WTC11 (cell line): ENCODE data around the gene RFTN1. TPM values are rescaled to one million over a fixed set of nuclear protein-coding genes. Genes with fewer than 3 reads are reported as not detected.

Experiments
- ATAC-seq: fragments of 200-7000 bp; cut with Tn5 transposase; 2 replicates; pipeline ENCODE4 v1.10.0; 2021; ENCODE audit warnings: mild to moderate bottlenecking, moderate library complexity
- CTCF ChIA-PET: fragments of 300-600 bp; sonication (Branson Sonifier 250); formaldehyde crosslinking; loops from one replicate; lab custom pipeline; 2021; ENCODE audit warnings: antibody characterized with exemption; lab: Charles Lee
- POLR2A ChIA-PET: fragments of 350-600 bp; sonication (Branson Sonifier 250); formaldehyde crosslinking; loops from one replicate; lab custom pipeline; 2021; ENCODE audit warnings: antibody characterized with exemption; lab: Charles Lee
- DNase-seq: peaks from one replicate; pipeline ENCODE4 v3.0.0; 2021; ENCODE audit warnings: low spot score
- H3K27ac Mint-ChIP-seq: 2 replicates; pipeline ENCODE4 v1.8.0; 2021; ENCODE audit warnings: mixed read lengths
- H3K27me3 Mint-ChIP-seq: 2 replicates; pipeline ENCODE4 v1.8.0; 2021; ENCODE audit warnings: low read depth, mild to moderate bottlenecking, moderate library complexity, mixed read lengths
- H3K36me3 Mint-ChIP-seq: 2 replicates; pipeline ENCODE4 v1.8.0; 2021; ENCODE audit warnings: mixed read lengths
- H3K4me1 Mint-ChIP-seq: 2 replicates; pipeline ENCODE4 v1.8.0; 2022; ENCODE audit warnings: mixed read lengths
- H3K4me3 Mint-ChIP-seq: 2 replicates; pipeline ENCODE4 v1.8.0; 2021; ENCODE audit warnings: mild to moderate bottlenecking, moderate library complexity, mixed read lengths
- H3K9me3 Mint-ChIP-seq: 2 replicates; pipeline ENCODE4 v1.8.0; 2021; ENCODE audit warnings: mixed read lengths
- AFF4 ChIP-seq: sonication (generic); formaldehyde crosslinking; IDR thresholded peaks from 2 replicates; pipeline ENCODE4 v1.8.1; 2023; ENCODE audit warnings: mild to moderate bottlenecking, missing genetic modification reagents, borderline replicate concordance
- CREM ChIP-seq: sonication (generic); formaldehyde crosslinking; IDR thresholded peaks from 2 replicates; pipeline ENCODE4 v1.8.1; 2022; ENCODE audit warnings: mild to moderate bottlenecking, missing genetic modification reagents, moderate library complexity
- EMX1 ChIP-seq: fragments of 250-450 bp; sonication (Bioruptor Pico); IDR thresholded peaks from 2 replicates; pipeline ENCODE4 v1.8.0; 2021; ENCODE audit warnings: mild to moderate bottlenecking
- ETV6 ChIP-seq: sonication (generic); formaldehyde crosslinking; IDR thresholded peaks from 2 replicates; pipeline ENCODE4 v1.8.1; 2022; ENCODE audit warnings: mild to moderate bottlenecking, missing genetic modification reagents
- FOXP4 ChIP-seq: sonication (generic); formaldehyde crosslinking; IDR thresholded peaks from 2 replicates; pipeline ENCODE4 v1.8.0; 2022; ENCODE audit warnings: mild to moderate bottlenecking, missing genetic modification reagents
- GRHL2 ChIP-seq: fragments of 250-450 bp; sonication (Bioruptor Pico); IDR thresholded peaks from 2 replicates; pipeline ENCODE4 v1.8.0; 2022; ENCODE audit warnings: mild to moderate bottlenecking, moderate library complexity; ENCODE audit not compliant: insufficient replicate concordance, severe bottlenecking
- JUN ChIP-seq: sonication (generic); formaldehyde crosslinking; IDR thresholded peaks from 2 replicates; pipeline ENCODE4 v1.8.0; 2023; ENCODE audit warnings: mild to moderate bottlenecking, missing genetic modification reagents
- MYBL2 ChIP-seq: sonication (generic); formaldehyde crosslinking; IDR thresholded peaks from 2 replicates; pipeline ENCODE4 v1.8.1; 2023; ENCODE audit warnings: mild to moderate bottlenecking, moderate library complexity, missing genetic modification reagents
- NR2C2 ChIP-seq: sonication (generic); formaldehyde crosslinking; IDR thresholded peaks from 2 replicates; pipeline ENCODE4 v1.8.0; 2022; ENCODE audit warnings: mild to moderate bottlenecking, missing genetic modification reagents
- RELA ChIP-seq: sonication (generic); formaldehyde crosslinking; IDR thresholded peaks from 2 replicates; pipeline ENCODE4 v1.8.1; 2022; ENCODE audit warnings: missing genetic modification reagents, mild to moderate bottlenecking, borderline replicate concordance
- SMAD4 ChIP-seq: sonication (generic); formaldehyde crosslinking; IDR thresholded peaks from 2 replicates; pipeline ENCODE4 v1.8.0; 2022; ENCODE audit warnings: mild to moderate bottlenecking, missing genetic modification reagents
- ZBTB21 ChIP-seq: sonication (generic); formaldehyde crosslinking; IDR thresholded peaks from 2 replicates; pipeline ENCODE4 v1.8.1; 2023; ENCODE audit warnings: mild to moderate bottlenecking, missing genetic modification reagents, borderline replicate concordance
- ZNF138 ChIP-seq: sonication (generic); formaldehyde crosslinking; conservative IDR thresholded peaks from 2 replicates; pipeline ENCODE4 v1.8.1; 2022; ENCODE audit warnings: mild to moderate bottlenecking, moderate library complexity, missing genetic modification reagents
- ZNF263 ChIP-seq: sonication (generic); formaldehyde crosslinking; IDR thresholded peaks from 2 replicates; pipeline ENCODE4 v1.8.1; 2022; ENCODE audit warnings: low read depth, mild to moderate bottlenecking, moderate library complexity, missing genetic modification reagents
- ZNF317 ChIP-seq: sonication (generic); formaldehyde crosslinking; IDR thresholded peaks from 2 replicates; pipeline ENCODE4 v1.8.1; 2023; ENCODE audit warnings: low read depth, mild to moderate bottlenecking, moderate library complexity, missing genetic modification reagents, borderline replicate concordance
- ZNF532 ChIP-seq: fragments of 250-450 bp; sonication (Bioruptor Pico); IDR thresholded peaks from 2 replicates; pipeline ENCODE4 v1.9.0; 2021; ENCODE audit warnings: mild to moderate bottlenecking, borderline replicate concordance
- total RNA-seq: library from RNA; stranded (reverse); gene quantifications from 3 replicates; pipeline ENCODE4 v1.2.3, GENCODE V29; 2021

Gene RFTN1
- total RNA-seq, 1 experiment from 2014 or later, result 3.8 TPM

- CTCF ChIA-PET, result no interaction called here
- Mint-ChIP-seq H3K27me3 (no peaks in the 10 kb centered on the region; the same call in 1 of the 2 replicates), H3K9me3 (peaks cover 8% of the 10 kb centered on the region), H3K4me3 (no peak overlapping the region), H3K27ac (no peak overlapping the region), H3K4me1 (peaks cover 13% of the 10 kb centered on the region), H3K36me3 (no peaks in the 10 kb centered on the region)
- no peak for TF ChIP-seq RELA (CRISPR knock-in tag)
- TF ChIP-seq ZNF263 (CRISPR knock-in tag), result no peak
- no peak for TF ChIP-seq CREM (CRISPR knock-in tag)
- no peak for TF ChIP-seq ZBTB21 (CRISPR knock-in tag)
- ATAC-seq (no peak), DNase-seq (no peak)
- POLR2A ChIA-PET, result no interaction called here
Measured at GRCh38 chr3:16402451-16402850, 111.0 kb downstream of the RFTN1 start.

GRCh38 chr3:16401273-16401672, 112.2 kb downstream of the RFTN1 start:
- DNase-seq (no peak), ATAC-seq (no peak)
- no peaks in the 10 kb centered on the region; the same call in 1 of the 2 replicates for H3K27me3 Mint-ChIP-seq
- H3K27ac Mint-ChIP-seq, result no peak overlapping the region
- ChIA-PET CTCF (no interaction called here), POLR2A (no interaction called here)
- peaks cover 12% of the 10 kb centered on the region for H3K4me1 Mint-ChIP-seq
- peaks cover 12% of the 10 kb centered on the region for H3K9me3 Mint-ChIP-seq
- no peak overlapping the region for H3K4me3 Mint-ChIP-seq
- TF ChIP-seq NR2C2 (CRISPR knock-in tag) (no peak), RELA (CRISPR knock-in tag) (no peak), FOXP4 (CRISPR knock-in tag) (no peak), SMAD4 (CRISPR knock-in tag) (no peak), ZNF317 (no peak), EMX1 (CRISPR knock-in tag) (no peak), AFF4 (CRISPR knock-in tag) (no peak), GRHL2 (CRISPR knock-in tag) (no peak), JUN (no peak), ETV6 (CRISPR knock-in tag) (no peak), MYBL2 (CRISPR knock-in tag) (no peak), ZNF532 (CRISPR knock-in tag) (no peak), ZNF138 (no peak)
- H3K36me3 Mint-ChIP-seq, result no peaks in the 10 kb centered on the region
